Measurements from ENCODE around the gene CYP2F1.
"Not testable (repeated sequence)": the region's sequence is repeated elsewhere in the genome, so short reads cannot be mapped to it uniquely, and the experiment has no call there.

The CYP2F1 gene

DNA sequence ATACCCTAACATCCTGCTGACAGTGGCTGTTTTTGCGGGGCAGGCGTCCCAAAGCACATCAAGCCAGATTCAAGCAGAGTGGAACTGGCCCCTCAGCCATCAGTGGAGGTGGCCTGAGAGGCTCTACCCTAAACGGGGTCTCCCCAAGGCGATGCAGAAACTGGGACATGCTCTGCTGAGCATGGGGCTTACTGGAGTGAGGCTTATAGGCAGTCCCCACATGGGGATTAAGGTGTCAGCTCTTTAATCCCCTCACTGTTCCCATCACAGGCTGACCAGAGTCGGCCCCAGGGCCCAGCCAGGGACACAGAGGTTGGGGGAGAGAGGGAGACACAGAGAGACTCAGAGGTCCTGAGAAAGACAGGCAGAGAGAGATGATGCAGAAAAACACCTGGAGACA lies 17.0 kb downstream of the CYP2F1 start:
- TF ChIP-seq EZH2phosphoT487 (conservative IDR thresholded peaks at IDR 0.05; ENCODE audit: low read length) = no peak
- TF ChIP-seq, protein P1, sequence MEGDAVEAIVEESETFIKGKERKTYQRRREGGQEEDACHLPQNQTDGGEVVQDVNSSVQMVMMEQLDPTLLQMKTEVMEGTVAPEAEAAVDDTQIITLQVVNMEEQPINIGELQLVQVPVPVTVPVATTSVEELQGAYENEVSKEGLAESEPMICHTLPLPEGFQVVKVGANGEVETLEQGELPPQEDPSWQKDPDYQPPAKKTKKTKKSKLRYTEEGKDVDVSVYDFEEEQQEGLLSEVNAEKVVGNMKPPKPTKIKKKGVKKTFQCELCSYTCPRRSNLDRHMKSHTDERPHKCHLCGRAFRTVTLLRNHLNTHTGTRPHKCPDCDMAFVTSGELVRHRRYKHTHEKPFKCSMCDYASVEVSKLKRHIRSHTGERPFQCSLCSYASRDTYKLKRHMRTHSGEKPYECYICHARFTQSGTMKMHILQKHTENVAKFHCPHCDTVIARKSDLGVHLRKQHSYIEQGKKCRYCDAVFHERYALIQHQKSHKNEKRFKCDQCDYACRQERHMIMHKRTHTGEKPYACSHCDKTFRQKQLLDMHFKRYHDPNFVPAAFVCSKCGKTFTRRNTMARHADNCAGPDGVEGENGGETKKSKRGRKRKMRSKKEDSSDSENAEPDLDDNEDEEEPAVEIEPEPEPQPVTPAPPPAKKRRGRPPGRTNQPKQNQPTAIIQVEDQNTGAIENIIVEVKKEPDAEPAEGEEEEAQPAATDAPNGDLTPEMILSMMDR (IDR thresholded peaks at IDR 0.05; ENCODE audit: insufficient read depth, low read length, poor library complexity, severe bottlenecking) = no peak
- no peaks in the 10 kb centered on the region for H3K27me3 ChIP-seq (ENCODE audit: low read length)
- no peak overlapping the region for H3K9ac ChIP-seq (ENCODE audit: low read length)

DNA sequence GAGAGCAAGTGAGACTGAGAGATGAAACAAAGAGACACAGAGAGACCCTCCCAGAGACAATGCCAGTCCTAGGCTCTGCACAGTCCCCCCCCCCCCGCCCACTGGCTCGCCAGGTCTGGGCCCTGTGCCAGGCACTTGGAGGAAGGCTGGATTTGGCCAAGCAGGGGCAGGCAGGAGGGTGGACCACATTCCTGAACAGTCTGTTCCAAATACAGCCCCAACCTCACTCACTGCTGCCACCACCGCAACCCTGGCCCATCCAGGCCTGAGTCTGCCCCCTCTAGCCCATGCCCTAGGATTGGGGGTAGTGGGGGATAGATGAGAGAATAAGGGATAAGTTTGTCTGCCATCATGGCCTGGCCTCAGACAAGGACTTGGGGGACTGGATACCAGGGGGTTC lies 19.0 kb downstream of the CYP2F1 start:
- H3K9me3 ChIP-seq (ENCODE audit: insufficient read depth, low read length) = no peaks in the 10 kb centered on the region
- no peaks in the 10 kb centered on the region for H3F3A ChIP-seq (ENCODE audit: insufficient read depth)
- no peak overlapping the region for H3K27ac ChIP-seq (ENCODE audit: low read depth, low read length)
- H3K4me3 ChIP-seq (ENCODE audit: insufficient read depth, low read length, poor library complexity, severe bottlenecking) = no peak overlapping the region
- no peaks in the 10 kb centered on the region for H3K27me3 ChIP-seq (ENCODE audit: low read length)
- no peaks in the 10 kb centered on the region for H3K36me3 ChIP-seq (ENCODE audit: low read length)
- no peaks in the 10 kb centered on the region for H3K9me2 ChIP-seq (replicated peaks; ENCODE audit: insufficient read depth, low read length)
- no peak overlapping the region for H2AFZ ChIP-seq (ENCODE audit: low read depth, low read length, severe bottlenecking)
- no peak overlapping the region for H3K4me2 ChIP-seq (ENCODE audit: low read depth, low read length, poor library complexity, severe bottlenecking)
- no peaks in the 10 kb centered on the region for H4K20me1 ChIP-seq (ENCODE audit: low read depth, low read length)
- TF ChIP-seq, protein P1 (IDR thresholded peaks at IDR 0.05; ENCODE audit: insufficient read depth, low read length, poor library complexity, severe bottlenecking) = no peak
- no peak for TF ChIP-seq EZH2phosphoT487 (conservative IDR thresholded peaks at IDR 0.05; ENCODE audit: low read length)
- no peak overlapping the region for H3K9ac ChIP-seq (ENCODE audit: low read length)
- no peaks in the 10 kb centered on the region for H3K79me2 ChIP-seq (ENCODE audit: insufficient read depth, low read length)

More for the DNA sequence above, 17.0 kb downstream of the CYP2F1 start:
- no peaks in the 10 kb centered on the region for H3K9me2 ChIP-seq (replicated peaks; ENCODE audit: insufficient read depth, low read length)
- no peaks in the 10 kb centered on the region for H3K36me3 ChIP-seq (ENCODE audit: low read length)
- no peak overlapping the region for H2AFZ ChIP-seq (ENCODE audit: low read depth, low read length, severe bottlenecking)
- no peaks in the 10 kb centered on the region for H4K20me1 ChIP-seq (ENCODE audit: low read depth, low read length)
- H3F3A ChIP-seq (ENCODE audit: insufficient read depth) = no peaks in the 10 kb centered on the region
- no peak overlapping the region for H3K27ac ChIP-seq (ENCODE audit: low read depth, low read length)
- no peak overlapping the region for H3K4me3 ChIP-seq (ENCODE audit: insufficient read depth, low read length, poor library complexity, severe bottlenecking)
- no peaks in the 10 kb centered on the region for H3K79me2 ChIP-seq (ENCODE audit: insufficient read depth, low read length)
- no peak overlapping the region for H3K4me2 ChIP-seq (ENCODE audit: low read depth, low read length, poor library complexity, severe bottlenecking)
- no peaks in the 10 kb centered on the region for H3K9me3 ChIP-seq (ENCODE audit: insufficient read depth, low read length)

DNA sequence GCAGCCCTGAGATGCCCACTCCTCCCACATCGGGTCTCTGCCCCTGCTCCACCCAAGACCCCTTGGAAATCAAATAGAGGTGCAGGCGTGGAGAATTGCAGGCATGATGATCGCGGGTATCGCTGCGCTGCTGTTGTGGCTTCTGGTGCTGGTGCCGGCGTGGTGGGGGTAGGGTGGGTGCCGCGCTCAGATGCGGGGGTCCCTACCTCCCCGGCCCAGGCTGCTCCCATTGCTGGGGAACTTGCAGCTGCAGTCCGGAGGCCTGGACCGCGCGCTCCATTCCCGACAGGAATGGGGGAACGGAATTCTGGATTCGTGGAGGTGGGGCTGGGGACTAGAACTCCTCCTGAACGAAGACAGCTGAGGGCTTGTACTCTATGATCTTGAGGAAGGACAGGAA lies 20.4 kb downstream of the CYP2F1 start:
- Histone ChIP-seq H2AFZ (ENCODE audit: low read depth, low read length, severe bottlenecking) (no peak overlapping the region), H3K79me2 (ENCODE audit: insufficient read depth, low read length) (no peaks in the 10 kb centered on the region), H3K9me3 (ENCODE audit: insufficient read depth, low read length) (no peaks in the 10 kb centered on the region), H3F3A (ENCODE audit: insufficient read depth) (no peaks in the 10 kb centered on the region), H3K4me2 (ENCODE audit: low read depth, low read length, poor library complexity, severe bottlenecking) (no peak overlapping the region), H3K9me2 (replicated peaks; ENCODE audit: insufficient read depth, low read length) (no peaks in the 10 kb centered on the region), H3K27ac (ENCODE audit: low read depth, low read length) (no peak overlapping the region), H3K4me3 (ENCODE audit: insufficient read depth, low read length, poor library complexity, severe bottlenecking) (no peak overlapping the region), H3K9ac (ENCODE audit: low read length) (no peak overlapping the region), H4K20me1 (ENCODE audit: low read depth, low read length) (no peaks in the 10 kb centered on the region), H3K36me3 (ENCODE audit: low read length) (no peaks in the 10 kb centered on the region), H3K27me3 (ENCODE audit: low read length) (no peaks in the 10 kb centered on the region)
- TF ChIP-seq, protein P1 (IDR thresholded peaks at IDR 0.05; ENCODE audit: insufficient read depth, low read length, poor library complexity, severe bottlenecking) = no peak
- no peak for TF ChIP-seq EZH2phosphoT487 (conservative IDR thresholded peaks at IDR 0.05; ENCODE audit: low read length)

DNA sequence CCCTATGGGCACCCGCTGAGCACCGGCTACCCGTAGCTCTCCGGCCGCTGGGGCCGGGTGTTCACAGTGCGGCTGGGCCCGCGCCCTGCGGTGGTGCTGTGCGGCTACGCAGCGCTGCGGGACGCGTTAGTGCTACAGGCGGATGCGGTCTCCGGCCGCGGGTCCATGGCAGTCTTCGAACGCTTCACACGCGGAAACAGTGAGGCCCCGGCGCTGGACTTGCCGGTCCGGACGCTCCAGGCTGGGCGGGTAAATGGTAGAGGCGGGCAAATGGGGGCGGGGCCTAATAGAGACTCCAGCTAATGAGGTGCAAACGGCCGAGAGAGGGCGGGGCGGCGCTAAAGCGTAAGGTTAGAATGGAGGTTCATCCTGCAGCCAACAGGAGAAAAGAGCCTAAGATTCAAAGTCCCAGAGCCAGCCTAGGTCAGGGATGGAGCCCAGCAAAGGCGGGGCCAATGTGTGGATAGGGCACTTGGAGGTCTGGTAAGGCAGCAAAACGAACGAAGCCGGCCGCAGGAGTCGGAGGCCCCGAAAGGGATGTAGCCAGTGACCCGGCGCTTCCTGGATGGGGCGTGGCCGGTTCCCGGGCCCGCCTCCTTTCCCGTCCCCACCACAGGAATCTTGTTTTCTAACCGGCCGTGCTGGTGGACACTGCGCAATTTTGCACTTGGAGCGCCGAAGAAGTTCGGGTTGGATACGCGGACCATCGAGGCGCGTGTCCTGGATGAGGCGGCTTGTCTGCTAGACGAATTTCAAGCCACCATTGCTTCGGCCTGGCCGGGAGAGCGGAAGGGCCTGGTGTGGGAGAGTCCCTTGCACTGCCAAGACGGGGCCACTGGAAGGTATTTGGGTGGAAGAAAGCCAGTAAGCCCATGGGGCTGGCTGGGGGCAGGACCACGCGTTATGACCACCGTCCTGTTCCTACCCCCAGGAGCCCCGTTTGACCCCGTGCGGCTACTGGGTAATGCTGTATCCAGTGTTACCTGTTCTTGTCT lies 21.5 kb downstream of the CYP2F1 start:
- H3K36me3 ChIP-seq (ENCODE audit: low read length) = not testable (repeated sequence)

More for the DNA sequence above, 21.5 kb downstream of the CYP2F1 start:
- not testable (repeated sequence) for H3K9ac ChIP-seq (ENCODE audit: low read length); H3K9me3 ChIP-seq (ENCODE audit: insufficient read depth, low read length); H2AFZ ChIP-seq (ENCODE audit: low read depth, low read length, severe bottlenecking); H3K27me3 ChIP-seq (ENCODE audit: low read length); H3K27ac ChIP-seq (ENCODE audit: low read depth, low read length); H3K79me2 ChIP-seq (ENCODE audit: insufficient read depth, low read length); H4K20me1 ChIP-seq (ENCODE audit: low read depth, low read length); H3K4me2 ChIP-seq (ENCODE audit: low read depth, low read length, poor library complexity, severe bottlenecking); H3K9me2 ChIP-seq (replicated peaks; ENCODE audit: insufficient read depth, low read length); H3F3A ChIP-seq (ENCODE audit: insufficient read depth); H3K4me3 ChIP-seq (ENCODE audit: insufficient read depth, low read length, poor library complexity, severe bottlenecking)

Data from SU-DHL-6 (cell line).